Measurements from ENCODE around the gene DDX4. TPM values are rescaled to one million over a fixed set of nuclear protein-coding genes. Genes with fewer than 3 reads are reported as not detected.

DDX4 gene
- total and polyA plus RNA-seq, 9 of the 15 experiments (the other 6 are each of a cell fraction or from before 2014, with no cell fraction given) = not detected

GRCh38 chr5:55750063-55750462 is 12.2 kb downstream of the DDX4 start:
- no peak overlapping the region for H3K4me2 ChIP-seq (ENCODE audit: insufficient read depth, low read length)
- no peaks in the 10 kb centered on the region for H3K4me1 ChIP-seq (replicated peaks in 1 of 2; ENCODE audit: control insufficient read depth in 2 of 2, insufficient read depth in 2 of 2, low read length in 2 of 2)
- ChIA-PET POLR2A (no interaction called here), CTCF (ENCODE audit: low intra/inter-chr PET ratio) (no interaction called here)
- no peaks in the 10 kb centered on the region for H3K9me3 ChIP-seq (replicated peaks; ENCODE audit: control insufficient read depth, insufficient read depth, low read depth, low read length)
- no peak overlapping the region for H2AFZ ChIP-seq (ENCODE audit: low read depth, low read length)
- whole genome bisulfite sequencing (ENCODE audit: insufficient coverage, low coverage, missing lambda C conversion rate) = 3% methylated on average over 3 of the region's 3 CpGs
- H3K4me3 ChIP-seq = no peak overlapping the region
- FAIRE-seq = no peak
- H4K20me1 ChIP-seq (replicated peaks; ENCODE audit: control insufficient read depth, insufficient read depth, low read length) = no peaks in the 10 kb centered on the region
- H3K9ac ChIP-seq (ENCODE audit: insufficient read depth in 1 of 2, low read depth in 2 of 2, low read length in 2 of 2) = no peak overlapping the region
- no peaks in the 10 kb centered on the region for H3K9me1 ChIP-seq (ENCODE audit: control insufficient read depth, insufficient read depth, low read length)
- peaks cover 0 to 4% of the 10 kb centered on the region in 2 experiments; a peak in 2 of 5 replicates for H3K27me3 ChIP-seq (ENCODE audit: control insufficient read depth in 2 of 2, insufficient read depth in 2 of 2, low read length in 2 of 2)
- no TSS peak for BruUV-seq (replicated peaks)
- intact Hi-C loops (cut with micrococcal nuclease) = no loop called here
- no peaks in the 10 kb centered on the region for H3K36me3 ChIP-seq (ENCODE audit: control insufficient read depth, insufficient read depth, low read length)
- no peak overlapping the region for H3K27ac ChIP-seq (ENCODE audit: extremely low read depth, low read depth, low read length)
- no peak for DNase-seq (ENCODE audit: extremely low read depth in 1 of 4, low spot score in 3 of 4)
- in situ Hi-C loops (cut with MboI) = no loop called here
- TF ChIP-seq NR2C2 (CRISPR knock-in tag; IDR thresholded peaks at IDR 0.05) = no peak
- TF ChIP-seq NR2C2 (tag; IDR thresholded peaks at IDR 0.05) = no peak
- TF ChIP-seq IRF2 (CRISPR knock-in tag; IDR thresholded peaks at IDR 0.05) = no peak
- no peak for TF ChIP-seq E2F5 (CRISPR knock-in tag; IDR thresholded peaks at IDR 0.05)
- no peak for TF ChIP-seq ZNF518B (CRISPR knock-in tag; IDR thresholded peaks at IDR 0.05)
- no peak for TF ChIP-seq RFX7 (CRISPR knock-in tag; IDR thresholded peaks at IDR 0.05)
- TF ChIP-seq DEAF1 (CRISPR knock-in tag; IDR thresholded peaks at IDR 0.05) = no peak
- TF ChIP-seq ZNF75A (CRISPR knock-in tag; IDR thresholded peaks at IDR 0.05) = no peak
- no peak for TF ChIP-seq TRIM25 (IDR thresholded peaks at IDR 0.05; ENCODE audit: borderline replicate concordance)
- TF ChIP-seq MLX (CRISPR knock-in tag; conservative IDR thresholded peaks at IDR 0.05) = no peak
- no peak for TF ChIP-seq MNT (conservative IDR thresholded peaks at IDR 0.05)
- TF ChIP-seq PCBP1 (IDR thresholded peaks at IDR 0.05; ENCODE audit: low read depth, low read length, poor library complexity, severe bottlenecking) = no peak
- ATAC-seq = no peak
- no peaks in the 10 kb centered on the region for H3K79me2 ChIP-seq (ENCODE audit: control insufficient read depth, insufficient read depth, low read length)
